Psoas muscle (tissue), 8 donors: ENCODE data around the gene RREB1. TPM values are rescaled to one million over a fixed set of nuclear protein-coding genes. Genes with fewer than 3 reads are reported as not detected.

Experiments
- ATAC-seq, 4 donors: fragments of 200-7000 bp; cut with Tn5 transposase; one replicate each; pipeline ENCODE4 v1.9.1; 2020; ENCODE audit warnings: moderate library complexity in 3 of 4, mild to moderate bottlenecking in 2 of 4
- DNase-seq, 2 donors: peaks; one replicate each; pipeline ENCODE4 v3.0.0-alpha.2; 2020
- H3K27ac ChIP-seq: fragments of 200-600 bp; one replicate; pipeline ENCODE4 v1.8.0; 2022
- H3K27me3 ChIP-seq, 3 donors: fragments of 200-600 bp in 1 of 3; one replicate each; pipeline versions ENCODE4 v1.6.1 to v1.8.0; 2013 to 2022; ENCODE audit warnings: low read length in 2 of 3, mild to moderate bottlenecking in 2 of 3, moderate library complexity in 1 of 3; ENCODE audit not compliant: insufficient read depth in 3 of 3
- H3K36me3 ChIP-seq, 2 donors: fragments of 200-600 bp in 1 of 2; one replicate each; pipeline versions ENCODE4 v1.6.1 to v1.8.0; 2013 to 2022; ENCODE audit warnings: low read depth in 1 of 2, mild to moderate bottlenecking in 1 of 2, moderate library complexity in 1 of 2; ENCODE audit not compliant: insufficient read depth in 1 of 2
- H3K4me1 ChIP-seq: fragments of 200-600 bp; one replicate; pipeline ENCODE4 v1.8.0; 2022
- H3K4me3 ChIP-seq: fragments of 200-600 bp; one replicate; pipeline ENCODE4 v1.8.0; 2022; ENCODE audit warnings: mild to moderate bottlenecking
- H3K9me3 ChIP-seq: fragments of 200-600 bp; one replicate; pipeline ENCODE4 v1.8.0; 2022
- WGBS, 3 donors: extraction: QIAGEN DNeasy Blood & Tissue Kit; methylation state at CpG; one replicate each; pipeline versions ENCODE4 v1.1.6 to v1.1.7; 2013; 5-methylcytosine and 5-hydroxymethylcytosine counted together
- intact Hi-C, 2 donors: fragments of 100-400 bp; cut with DNase I; formaldehyde crosslinking; loops; one replicate each; pipeline versions ENCODE4 v1.11.0 to v1.14.2; 2022
- polyA plus RNA-seq, 3 donors: library from polyadenylated mRNA; stranded (reverse); fragments of 200-250 nt; gene quantifications; one replicate each; pipeline ENCODE4 v1.2.3, GENCODE V29; 2013
- total RNA-seq, 4 donors: library from RNA; stranded (reverse); fragmentation: NEBNext Ultra II Directional in 2 of 4; extraction: Animal tissue kit (Norgen Biotek cat#: 25700) in 2 of 4; gene quantifications; one replicate each; pipeline versions ENCODE4 v1.2.1 to v1.2.4, GENCODE V29; 2021 to 2023
- TF ChIP-seq, protein P1 (sequence below): fragments of 200-600 bp; IDR thresholded peaks from one replicate; pipeline ENCODE4 v1.8.0; 2022; ENCODE audit warnings: antibody characterized with exemption
- donor health status: healthy with polysubstance abuse.
- donor health status: DM: no; HTN: no; CAD: no; lungs with moderate emphysema.
- donor health status: Bipolar disorder and iron deficiency.
- donor health status: healthy.
- donor health status: DM: yes; HTN: yes; CAD: no.
- donor health status: DM: no; HTN: no; CAD: no.
- donor health status: DM: no; HTN: no; CAD: no.
- donor health status: DM: yes; HTN: yes; CAD: no.

Gene RREB1
- total and polyA plus RNA-seq, 7 donors: 4.6 to 49.4 (median 32.7) TPM

DNA sequence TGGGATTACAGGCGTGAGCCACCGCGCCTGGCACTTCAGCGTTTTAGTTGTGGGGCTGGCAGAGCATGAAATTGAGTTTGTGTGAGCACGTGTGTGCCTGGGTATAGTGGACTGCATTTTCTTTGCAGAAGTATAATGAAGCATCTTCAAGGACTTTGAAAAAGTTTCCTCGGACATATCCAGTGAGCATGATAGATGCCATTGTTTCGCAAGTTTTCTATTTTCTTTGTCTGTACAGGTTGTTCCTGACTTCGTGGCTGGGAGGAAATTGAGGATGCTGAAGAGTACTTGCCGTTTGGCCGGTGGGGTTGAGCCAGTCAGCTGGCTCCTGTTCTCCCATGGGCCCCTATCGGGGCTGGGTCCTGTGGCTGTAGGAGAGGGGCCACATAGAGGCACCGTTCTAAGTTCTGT, 55.9 kb downstream of the RREB1 start:
- Histone ChIP-seq H3K27ac (peak overlapping the region; percentile 6), H3K9me3 (no peaks in the 10 kb centered on the region), H3K4me3 (no peak overlapping the region), H3K4me1 (peaks cover 71% of the 10 kb centered on the region), H3K27me3 (no peaks in the 10 kb centered on the region), H3K36me3 (no peaks in the 10 kb centered on the region)
- intact Hi-C loops: no loop called here
- no peak for DNase-seq
- TF ChIP-seq, protein P1, sequence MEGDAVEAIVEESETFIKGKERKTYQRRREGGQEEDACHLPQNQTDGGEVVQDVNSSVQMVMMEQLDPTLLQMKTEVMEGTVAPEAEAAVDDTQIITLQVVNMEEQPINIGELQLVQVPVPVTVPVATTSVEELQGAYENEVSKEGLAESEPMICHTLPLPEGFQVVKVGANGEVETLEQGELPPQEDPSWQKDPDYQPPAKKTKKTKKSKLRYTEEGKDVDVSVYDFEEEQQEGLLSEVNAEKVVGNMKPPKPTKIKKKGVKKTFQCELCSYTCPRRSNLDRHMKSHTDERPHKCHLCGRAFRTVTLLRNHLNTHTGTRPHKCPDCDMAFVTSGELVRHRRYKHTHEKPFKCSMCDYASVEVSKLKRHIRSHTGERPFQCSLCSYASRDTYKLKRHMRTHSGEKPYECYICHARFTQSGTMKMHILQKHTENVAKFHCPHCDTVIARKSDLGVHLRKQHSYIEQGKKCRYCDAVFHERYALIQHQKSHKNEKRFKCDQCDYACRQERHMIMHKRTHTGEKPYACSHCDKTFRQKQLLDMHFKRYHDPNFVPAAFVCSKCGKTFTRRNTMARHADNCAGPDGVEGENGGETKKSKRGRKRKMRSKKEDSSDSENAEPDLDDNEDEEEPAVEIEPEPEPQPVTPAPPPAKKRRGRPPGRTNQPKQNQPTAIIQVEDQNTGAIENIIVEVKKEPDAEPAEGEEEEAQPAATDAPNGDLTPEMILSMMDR: no peak
- ATAC-seq: peak in 1 of 4 donors; percentile 9
- WGBS, 3 donors: 64 to 76% (median 73%) methylated on average over 12 of the region's 12 CpGs

DNA sequence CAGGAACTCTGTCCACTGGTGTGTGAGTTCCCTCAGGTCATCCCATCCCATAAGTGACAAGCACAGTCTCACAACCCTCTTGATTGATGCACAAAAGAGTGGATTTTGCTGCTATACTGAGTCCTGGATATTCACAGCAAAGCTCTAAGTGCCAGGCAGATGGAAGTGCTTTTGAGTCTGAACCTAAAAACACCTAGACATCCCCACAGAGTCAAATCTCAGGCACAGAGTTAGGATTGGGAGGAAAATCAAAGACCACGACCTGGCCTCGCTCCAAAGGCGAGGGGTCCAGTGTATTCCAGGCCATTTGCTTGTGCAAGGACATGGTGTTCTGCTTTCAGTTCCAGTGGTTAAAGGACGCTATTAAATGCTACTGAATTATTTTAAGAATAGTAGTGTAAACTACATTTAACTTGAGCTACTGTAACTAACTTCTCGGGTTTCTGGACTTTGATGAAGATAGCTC, 56.8 kb downstream of the RREB1 start:
- H3K9me3 ChIP-seq: no peaks in the 10 kb centered on the region
- WGBS, 3 donors: 42 to 54% (median 47%) methylated on average over 5 of the region's 5 CpGs
- H3K36me3 ChIP-seq: no peaks in the 10 kb centered on the region
- ATAC-seq: no peak
- intact Hi-C loops: no loop called here
- peaks cover 80% of the 10 kb centered on the region for H3K4me1 ChIP-seq
- TF ChIP-seq, protein P1: no peak
- no peaks in the 10 kb centered on the region for H3K27me3 ChIP-seq
- no peak overlapping the region for H3K4me3 ChIP-seq
- peak overlapping the region; percentile 81 for H3K27ac ChIP-seq
- DNase-seq: no peak

DNA sequence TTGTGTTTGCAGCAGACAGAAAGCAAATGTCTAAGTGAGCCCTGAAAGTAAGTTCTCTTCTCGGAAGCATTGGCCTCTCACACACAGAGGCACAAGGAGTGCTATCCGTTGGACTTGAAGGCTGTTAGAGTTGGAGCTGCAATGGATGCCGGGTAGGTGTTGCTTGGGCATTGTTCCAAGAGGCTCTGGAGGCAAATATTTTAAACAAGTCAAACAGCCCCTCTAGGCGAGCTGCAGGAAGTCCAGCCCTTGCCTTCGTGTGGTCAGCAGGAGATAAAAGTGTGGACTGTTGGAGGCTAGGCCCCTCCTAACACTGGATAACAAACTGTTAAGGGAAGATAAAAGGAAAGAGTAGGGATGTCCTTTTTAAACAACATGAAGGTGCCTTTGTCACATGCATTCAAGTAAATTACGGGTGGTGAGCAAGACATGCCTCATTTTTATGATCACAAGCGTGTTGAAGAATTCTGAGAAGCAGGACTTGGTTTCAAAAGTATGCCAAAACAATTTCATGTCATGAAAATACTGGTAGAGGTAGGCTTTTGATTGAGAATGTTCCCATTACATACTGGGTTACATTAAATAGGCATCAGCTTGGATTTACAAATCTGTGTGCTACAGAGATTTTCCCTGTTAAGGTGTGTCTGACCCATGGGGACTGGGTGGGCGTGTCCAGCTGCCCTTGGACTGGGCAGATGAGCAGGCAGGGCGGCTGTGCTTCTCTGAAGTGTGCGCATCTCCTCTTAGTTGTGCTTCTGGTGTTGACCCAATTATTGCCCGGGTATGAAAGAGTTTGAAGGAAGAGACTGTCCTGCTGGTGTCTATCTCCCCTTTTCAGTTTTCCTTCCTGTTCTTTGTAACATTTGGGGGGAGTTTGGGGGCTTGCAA, 57.5 kb downstream of the RREB1 start:
- Histone ChIP-seq H3K27me3 (no peaks in the 10 kb centered on the region), H3K4me1 (peaks cover 80% of the 10 kb centered on the region), H3K27ac (peak overlapping the region; percentile 81), H3K36me3 (no peaks in the 10 kb centered on the region), H3K9me3 (no peaks in the 10 kb centered on the region), H3K4me3 (no peak overlapping the region)
- ATAC-seq (no peak), DNase-seq (no peak)
- TF ChIP-seq, protein P1: no peak
- WGBS, 3 donors: 48 to 66% (median 52%) methylated on average over 11 of the region's 11 CpGs
- intact Hi-C loops: no loop called here

DNA sequence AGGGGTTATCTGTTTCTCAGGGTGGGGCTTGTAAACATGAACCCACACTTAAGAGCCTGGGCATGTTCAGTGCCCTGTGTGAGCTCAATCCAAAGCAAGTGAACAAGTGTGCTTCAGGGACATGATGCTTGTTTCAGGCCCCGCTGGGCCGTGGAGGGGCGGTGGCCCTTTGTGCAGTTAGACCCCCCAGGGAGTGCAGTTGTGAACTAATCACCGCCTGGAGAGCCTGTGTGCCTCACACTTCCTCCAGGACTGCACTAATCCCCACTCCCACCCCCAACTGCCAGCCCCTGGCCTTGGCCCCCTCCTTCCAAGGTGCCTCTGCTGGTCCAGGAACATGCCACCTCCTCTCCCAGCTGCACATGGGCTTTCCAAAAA, 58.1 kb downstream of the RREB1 start:
- intact Hi-C loops: no loop called here
- H3K36me3 ChIP-seq: no peaks in the 10 kb centered on the region
- TF ChIP-seq, protein P1: no peak
- WGBS, 3 donors: 74 to 93% (median 79%) methylated on average over 3 to 4 of the region's 4 CpGs
- H3K27me3 ChIP-seq: no peaks in the 10 kb centered on the region
- DNase-seq (no peak), ATAC-seq (no peak)
- peak overlapping the region; percentile 81 for H3K27ac ChIP-seq
- H3K4me1 ChIP-seq: peaks cover 85% of the 10 kb centered on the region
- no peaks in the 10 kb centered on the region for H3K9me3 ChIP-seq
- no peak overlapping the region for H3K4me3 ChIP-seq
